ENCODE measurements around the gene SNAPC1.
A peak's percentile ranks its signal among the peaks of the same experiment; 100 is the strongest.

Gene SNAPC1

GRCh38 chr14:61749264-61749663, 13.0 kb upstream of the SNAPC1 start:
- no peaks in the 10 kb centered on the region for H3K9me2 ChIP-seq (replicated peaks; ENCODE audit: insufficient read depth, low read length)
- H3K9ac ChIP-seq (ENCODE audit: low read length) = peak overlapping the region; percentile 71; the same call in 1 of the 2 replicates
- H3K4me2 ChIP-seq (ENCODE audit: low read depth, low read length, poor library complexity, severe bottlenecking) = peak overlapping the region; percentile 83
- H3K79me2 ChIP-seq (ENCODE audit: insufficient read depth, low read length) = peaks cover 29% of the 10 kb centered on the region; the same call in 1 of the 2 replicates
- H3F3A ChIP-seq (ENCODE audit: insufficient read depth) = peaks cover 68% of the 10 kb centered on the region
- TF ChIP-seq CTCF (IDR thresholded peaks at IDR 0.05; ENCODE audit: insufficient read depth, low read length, poor library complexity, severe bottlenecking) (no peak), EZH2phosphoT487 (conservative IDR thresholded peaks at IDR 0.05; ENCODE audit: low read length) (no peak)
- peak overlapping the region; percentile 19; the same call in 1 of the 2 replicates for H3K27ac ChIP-seq (ENCODE audit: low read depth, low read length)
- no peaks in the 10 kb centered on the region for H3K9me3 ChIP-seq (ENCODE audit: insufficient read depth, low read length)
- peak overlapping the region; percentile 30 for H3K4me3 ChIP-seq (ENCODE audit: insufficient read depth, low read length, poor library complexity, severe bottlenecking)
- peaks cover 33% of the 10 kb centered on the region for H3K36me3 ChIP-seq (ENCODE audit: low read length)
- H2AFZ ChIP-seq (ENCODE audit: low read depth, low read length, severe bottlenecking) = no peak overlapping the region
- no peaks in the 10 kb centered on the region for H3K27me3 ChIP-seq (ENCODE audit: low read length)
- 0 out of 2 replicates have a peak, but pooled peaks cover 6% of the 10 kb centered on the region for H4K20me1 ChIP-seq (ENCODE audit: low read depth, low read length)

- H3K9me3 ChIP-seq (ENCODE audit: insufficient read depth, low read length) = no peaks in the 10 kb centered on the region
- H2AFZ ChIP-seq (ENCODE audit: low read depth, low read length, severe bottlenecking) = no peak overlapping the region
- peaks cover 29% of the 10 kb centered on the region; the same call in 1 of the 2 replicates for H3K79me2 ChIP-seq (ENCODE audit: insufficient read depth, low read length)
- H3K27ac ChIP-seq (ENCODE audit: low read depth, low read length) = peak overlapping the region; percentile 19; the same call in 1 of the 2 replicates
- peak overlapping the region; percentile 71 for H3K9ac ChIP-seq (ENCODE audit: low read length)
- H3K27me3 ChIP-seq (ENCODE audit: low read length) = no peaks in the 10 kb centered on the region
- H4K20me1 ChIP-seq (ENCODE audit: low read depth, low read length) = 0 out of 2 replicates have a peak, but pooled peaks cover 6% of the 10 kb centered on the region
- peak overlapping the region; percentile 83 for H3K4me2 ChIP-seq (ENCODE audit: low read depth, low read length, poor library complexity, severe bottlenecking)
- H3K9me2 ChIP-seq (replicated peaks; ENCODE audit: insufficient read depth, low read length) = no peaks in the 10 kb centered on the region
- H3F3A ChIP-seq (ENCODE audit: insufficient read depth) = peaks cover 63% of the 10 kb centered on the region
- TF ChIP-seq CTCF (IDR thresholded peaks at IDR 0.05; ENCODE audit: insufficient read depth, low read length, poor library complexity, severe bottlenecking) (no peak), EZH2phosphoT487 (conservative IDR thresholded peaks at IDR 0.05; ENCODE audit: low read length) (no peak)
- peaks cover 29% of the 10 kb centered on the region for H3K36me3 ChIP-seq (ENCODE audit: low read length)
- H3K4me3 ChIP-seq (ENCODE audit: insufficient read depth, low read length, poor library complexity, severe bottlenecking) = peak overlapping the region; percentile 56
Observed at GRCh38 chr14:61749867-61750266, 12.4 kb upstream of the SNAPC1 start.

- Histone ChIP-seq H2AFZ (ENCODE audit: low read depth, low read length, severe bottlenecking) (peak overlapping the region; percentile 79), H3K27ac (ENCODE audit: low read depth, low read length) (peak overlapping the region; percentile 4; the same call in 1 of the 2 replicates), H3K27me3 (ENCODE audit: low read length) (no peaks in the 10 kb centered on the region), H3F3A (ENCODE audit: insufficient read depth) (peaks cover 56% of the 10 kb centered on the region), H3K9me2 (replicated peaks; ENCODE audit: insufficient read depth, low read length) (no peaks in the 10 kb centered on the region), H3K79me2 (ENCODE audit: insufficient read depth, low read length) (peaks cover 29% of the 10 kb centered on the region; the same call in 1 of the 2 replicates), H3K9me3 (ENCODE audit: insufficient read depth, low read length) (no peaks in the 10 kb centered on the region), H3K36me3 (ENCODE audit: low read length) (peaks cover 20% of the 10 kb centered on the region), H3K9ac (ENCODE audit: low read length) (peak overlapping the region; percentile 71), H3K4me3 (ENCODE audit: insufficient read depth, low read length, poor library complexity, severe bottlenecking) (peak overlapping the region; percentile 56), H3K4me2 (ENCODE audit: low read depth, low read length, poor library complexity, severe bottlenecking) (peak overlapping the region; percentile 83), H4K20me1 (ENCODE audit: low read depth, low read length) (0 out of 2 replicates have a peak, but pooled peaks cover 6% of the 10 kb centered on the region)
- no peak for TF ChIP-seq EZH2phosphoT487 (conservative IDR thresholded peaks at IDR 0.05; ENCODE audit: low read length)
- TF ChIP-seq CTCF (IDR thresholded peaks at IDR 0.05; ENCODE audit: insufficient read depth, low read length, poor library complexity, severe bottlenecking) = no peak
Observed at GRCh38 chr14:61750708-61751474, 11.3 kb upstream of the SNAPC1 start.
